SK-N-SH (cell line): ENCODE results near the gene PPIB. TPM values are rescaled to one million over a fixed set of nuclear protein-coding genes. Genes with fewer than 3 reads are reported as not detected.

ENCODE experiments used
- CTCF ChIA-PET: fragments of 300-600, 350-600 bp; formaldehyde crosslinking; extraction: SDS; loops from one replicate; lab custom pipeline; 2021; lab: Yijun Ruan, JAX
- POLR2A ChIA-PET: fragments of 350-600 bp; sonication (Branson Sonifier 250); formaldehyde crosslinking; extraction: SDS; loops from one replicate; lab custom pipeline; 2020; ENCODE audit warnings: antibody characterized with exemption, inconsistent platforms; lab: Yijun Ruan, JAX
- DNase-seq: peaks from one replicate; pipeline ENCODE4 v3.0.0; 2012
- H2AFZ ChIP-seq: fragments of 200-600 bp; sonication (generic); 2 replicates; pipeline ENCODE4 v1.8.1; 2016; ENCODE audit warnings: antibody characterized with exemption, mild to moderate bottlenecking, low read depth
- H3F3A ChIP-seq: fragments of 200-600 bp; sonication (generic); replicated peaks from 2 replicates; pipeline ENCODE3; 2016; ENCODE audit warnings: antibody characterized with exemption, mild to moderate bottlenecking; ENCODE audit not compliant: insufficient read depth
- H3K27ac ChIP-seq, 2 experiments: fragments of 200-500 bp in 1 of 2; fragments of 200-600 bp in 1 of 2; sonication (Bioruptor generic) in 1 of 2; sonication (generic), shearing (Covaris generic) in 1 of 2; 2 replicates each; pipeline versions ENCODE4 v1.5.1 to v1.6.1; 2014 to 2016; ENCODE audit warnings: low read depth in 2 of 2, inconsistent platforms in 1 of 2, low read length in 1 of 2, mild to moderate bottlenecking in 1 of 2, mixed read lengths in 1 of 2
- H3K27me3 ChIP-seq: fragments of 200-600 bp; sonication (generic), shearing (Covaris generic); 2 replicates; pipeline ENCODE4 v1.6.1; 2016; ENCODE audit warnings: mixed run types; ENCODE audit not compliant: insufficient read depth
- H3K36me3 ChIP-seq, 2 experiments: fragments of 200-500 bp in 1 of 2; fragments of 200-600 bp in 1 of 2; sonication (Bioruptor generic) in 1 of 2; sonication (generic) in 1 of 2; replicated peaks in 1 of 2; 2 replicates each; pipeline versions ENCODE3 to v1.5.1; 2014 to 2016; ENCODE audit warnings: low read length in 1 of 2, mild to moderate bottlenecking in 1 of 2; ENCODE audit not compliant: insufficient read depth in 2 of 2, control insufficient read depth in 1 of 2
- H3K4me1 ChIP-seq, 2 experiments: fragments of 200-500 bp in 1 of 2; fragments of 200-600 bp in 1 of 2; sonication (Bioruptor generic) in 1 of 2; sonication (generic), shearing (Covaris generic) in 1 of 2; 2 replicates each; pipeline versions ENCODE4 v1.5.1 to v1.6.1; 2014 to 2016; ENCODE audit warnings: low read depth in 1 of 2, low read length in 1 of 2, mixed run types in 1 of 2; ENCODE audit not compliant: insufficient read depth in 2 of 2, control insufficient read depth in 1 of 2
- H3K4me2 ChIP-seq: fragments of 200-600 bp; sonication (generic), shearing (Covaris generic); 2 replicates; pipeline ENCODE4 v1.6.1; 2017; ENCODE audit warnings: mixed run types
- H3K4me3 ChIP-seq, 2 experiments: fragments of 200-500 bp in 1 of 2; fragments of 200-600 bp in 1 of 2; sonication (Bioruptor generic) in 1 of 2; sonication (generic), shearing (Covaris generic) in 1 of 2; 2 replicates each; pipeline versions ENCODE4 v1.5.1 to v1.8.1; 2014 to 2016; ENCODE audit warnings: low read depth in 2 of 2, inconsistent platforms in 1 of 2, low read length in 1 of 2, mild to moderate bottlenecking in 1 of 2, mixed read lengths in 1 of 2, moderate library complexity in 1 of 2
- H3K79me2 ChIP-seq: fragments of 200-600 bp; sonication (generic); 2 replicates; pipeline ENCODE4 v1.8.1; 2017; ENCODE audit warnings: mild to moderate bottlenecking; ENCODE audit not compliant: insufficient read depth
- H3K9ac ChIP-seq: fragments of 200-600 bp; sonication (generic); 2 replicates; pipeline ENCODE4 v1.6.1; 2017; ENCODE audit warnings: mixed run types
- H3K9me2 ChIP-seq: fragments of 200-600 bp; sonication (generic); 2 replicates; pipeline ENCODE4 v1.6.1; 2017; ENCODE audit warnings: mixed run types
- H3K9me3 ChIP-seq: fragments of 200-600 bp; sonication (generic); 2 replicates; pipeline ENCODE4 v1.6.1; 2017; ENCODE audit warnings: mixed run types, mild to moderate bottlenecking, moderate library complexity
- H4K20me1 ChIP-seq: fragments of 200-600 bp; sonication (generic); 2 replicates; pipeline ENCODE4 v1.6.1; 2017; ENCODE audit warnings: mild to moderate bottlenecking, mixed run types; ENCODE audit not compliant: insufficient read depth
- FOSL2 ChIP-seq: IDR thresholded peaks from 2 replicates; pipeline ENCODE4 v1.4.0; 2012; ENCODE audit warnings: low read depth, mild to moderate bottlenecking, moderate library complexity, borderline replicate concordance
- MEF2A ChIP-seq: IDR thresholded peaks from 2 replicates; pipeline ENCODE4 v1.4.0; 2012; ENCODE audit warnings: low read depth, borderline replicate concordance
- REST ChIP-seq: IDR thresholded peaks from 2 replicates; pipeline ENCODE4 v1.6.1; 2012; ENCODE audit warnings: mild to moderate bottlenecking, low read depth, low read length, moderate library complexity
- RFX5 ChIP-seq: IDR thresholded peaks from 2 replicates; pipeline ENCODE4 v1.6.1; 2012; ENCODE audit warnings: mild to moderate bottlenecking, improper control_type of control experiment, low read length
- SMC3 ChIP-seq: IDR thresholded peaks from 2 replicates; pipeline ENCODE4 v1.6.1; 2012; ENCODE audit warnings: low read depth, low read length, improper control_type of control experiment
- TCF12 ChIP-seq: IDR thresholded peaks from 2 replicates; pipeline ENCODE4 v1.4.0; 2012
- YY1 ChIP-seq: IDR thresholded peaks from 2 replicates; pipeline ENCODE4 v1.4.0; 2012; ENCODE audit warnings: low read depth, mild to moderate bottlenecking
- WGBS: methylation state at CpG from one replicate; pipeline ENCODE4 v1.1.6; 2017; ENCODE audit warnings: low lambda C conversion rate; 5-methylcytosine and 5-hydroxymethylcytosine counted together
- polyA plus RNA-seq, 3 experiments: library from polyadenylated mRNA; depleted of rRNA; stranded (reverse); fragments of >200 nt; gene quantifications; 2 replicates each; pipeline ENCODE4 v1.2.3, GENCODE V29; 2012
- TF ChIP-seq, protein P1 (sequence below): IDR thresholded peaks from 2 replicates; pipeline ENCODE4; 2012

The PPIB gene
- polyA plus RNA-seq, 1 of the 3 experiments (the other 2 are of a cell fraction): 1,379 TPM

DNA sequence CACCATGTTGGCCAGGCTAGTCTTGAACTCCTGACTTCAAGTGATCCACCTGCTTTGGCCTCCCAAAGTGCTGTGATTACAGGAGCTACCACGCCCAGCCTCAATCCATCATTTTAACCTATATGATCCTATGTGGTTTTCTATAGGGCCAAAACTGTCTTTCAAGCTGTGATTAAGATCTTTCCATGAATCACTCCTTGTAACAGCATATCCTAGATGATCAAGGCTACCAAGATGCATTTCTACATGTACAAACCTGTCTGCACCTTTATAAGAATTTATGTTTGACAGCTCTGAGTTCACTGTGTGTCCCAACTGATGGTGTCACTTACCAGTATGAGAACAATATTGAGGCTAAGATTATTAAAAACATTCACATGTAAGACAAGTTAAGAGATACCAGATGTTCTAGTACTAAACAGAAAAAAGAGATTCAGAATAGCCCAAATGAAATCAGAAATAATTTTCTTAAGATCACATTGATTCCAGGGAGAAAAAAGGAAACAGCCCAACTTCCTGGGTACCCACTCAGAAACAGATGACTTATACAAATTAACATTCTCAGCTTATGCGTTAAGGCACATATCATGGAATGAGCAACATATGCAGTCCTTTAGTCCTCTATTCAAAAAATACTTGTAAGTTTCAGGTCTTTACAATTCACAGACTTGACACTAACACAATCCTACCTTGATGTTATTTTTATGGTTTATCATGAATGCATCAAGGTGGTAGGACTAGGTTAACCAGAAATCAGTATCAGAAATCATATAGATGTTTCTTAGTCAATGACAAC, 24.8 kb upstream of the PPIB start:
- no peaks in the 10 kb centered on the region for H3K9me2 ChIP-seq
- no peaks in the 10 kb centered on the region for H3K9me3 ChIP-seq
- WGBS: 87% methylated on average over 2 of the region's 2 CpGs
- no peaks in the 10 kb centered on the region for H3K27me3 ChIP-seq
- H4K20me1 ChIP-seq: no peaks in the 10 kb centered on the region
- peaks cover 19% of the 10 kb centered on the region for H3F3A ChIP-seq
- H3K4me2 ChIP-seq: 0 out of 2 replicates have a peak overlapping the region, but pooled peaks have one; percentile 2
- peaks cover 3 to 12% of the 10 kb centered on the region in 2 experiments; a peak in 2 of 4 replicates for H3K4me1 ChIP-seq
- CTCF ChIA-PET: interaction anchor here (1.5 kb wide), 1 partner anchor 23 kb away, joined by 4 read pairs; no protein-coding TSS in a partner anchor
- H3K27ac ChIP-seq: peak overlapping the region in 1 of 2 experiments; percentile 54; a peak in 2 of 4 replicates
- no peak overlapping the region for H3K9ac ChIP-seq
- no peak overlapping the region for H3K4me3 ChIP-seq
- no peak overlapping the region for H2AFZ ChIP-seq
- no peak for DNase-seq
- TF ChIP-seq, protein P1, sequence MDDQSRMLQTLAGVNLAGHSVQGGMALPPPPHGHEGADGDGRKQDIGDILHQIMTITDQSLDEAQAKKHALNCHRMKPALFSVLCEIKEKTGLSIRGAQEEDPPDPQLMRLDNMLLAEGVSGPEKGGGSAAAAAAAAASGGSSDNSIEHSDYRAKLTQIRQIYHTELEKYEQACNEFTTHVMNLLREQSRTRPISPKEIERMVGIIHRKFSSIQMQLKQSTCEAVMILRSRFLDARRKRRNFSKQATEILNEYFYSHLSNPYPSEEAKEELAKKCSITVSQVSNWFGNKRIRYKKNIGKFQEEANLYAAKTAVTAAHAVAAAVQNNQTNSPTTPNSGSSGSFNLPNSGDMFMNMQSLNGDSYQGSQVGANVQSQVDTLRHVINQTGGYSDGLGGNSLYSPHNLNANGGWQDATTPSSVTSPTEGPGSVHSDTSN: peak; percentile 27; the same call in 1 of the 2 replicates
- TF ChIP-seq REST: no peak
- TF ChIP-seq TCF12: 0 out of 2 replicates have a peak, but pooled peaks have one; percentile 22
- TF ChIP-seq FOSL2: no peak
- H3K79me2 ChIP-seq: no peaks in the 10 kb centered on the region
- POLR2A ChIA-PET: interaction anchor here (0.6 kb wide), 1 partner anchor 37 kb away, joined by 4 read pairs; no protein-coding TSS in a partner anchor
- peaks cover 0 to 35% of the 10 kb centered on the region in 2 experiments for H3K36me3 ChIP-seq

- Histone ChIP-seq H3K27me3 (no peaks in the 10 kb centered on the region), H3K27ac (no peak overlapping the region), H3K4me3 (no peak overlapping the region), H3K36me3 (peaks cover 7 to 43% of the 10 kb centered on the region in 2 experiments), H3K9me3 (no peaks in the 10 kb centered on the region), H3K4me1 (peaks cover 9 to 12% of the 10 kb centered on the region in 2 experiments; a peak in 2 of 4 replicates), H3K9ac (no peak overlapping the region), H3F3A (peaks cover 19% of the 10 kb centered on the region), H3K4me2 (no peak overlapping the region), H4K20me1 (no peaks in the 10 kb centered on the region), H3K9me2 (no peaks in the 10 kb centered on the region), H2AFZ (no peak overlapping the region), H3K79me2 (no peaks in the 10 kb centered on the region)
- CTCF ChIA-PET: no interaction called here
- no peak for DNase-seq
- TF ChIP-seq YY1 (no peak), MEF2A (no peak), SMC3 (no peak), RFX5 (no peak)
- TF ChIP-seq, protein P1: no peak
- 94% methylated on average over 9 of the region's 9 CpGs for WGBS
- POLR2A ChIA-PET: no interaction called here
These were observed 22.5 kb upstream of the PPIB start for GRCh38 chr15:64185146-64185911.
